GM19467 (cell line): ENCODE results near the gene NFATC1.

Source experiments
- ATAC-seq: cut with Tn5 transposase; IDR thresholded peaks from one replicate; pipeline ENCODE4 v1.9.1; 2021; ENCODE audit warnings: mild to moderate bottlenecking, moderate library complexity; ENCODE audit not compliant: unreplicated experiment

Gene NFATC1

DNA sequence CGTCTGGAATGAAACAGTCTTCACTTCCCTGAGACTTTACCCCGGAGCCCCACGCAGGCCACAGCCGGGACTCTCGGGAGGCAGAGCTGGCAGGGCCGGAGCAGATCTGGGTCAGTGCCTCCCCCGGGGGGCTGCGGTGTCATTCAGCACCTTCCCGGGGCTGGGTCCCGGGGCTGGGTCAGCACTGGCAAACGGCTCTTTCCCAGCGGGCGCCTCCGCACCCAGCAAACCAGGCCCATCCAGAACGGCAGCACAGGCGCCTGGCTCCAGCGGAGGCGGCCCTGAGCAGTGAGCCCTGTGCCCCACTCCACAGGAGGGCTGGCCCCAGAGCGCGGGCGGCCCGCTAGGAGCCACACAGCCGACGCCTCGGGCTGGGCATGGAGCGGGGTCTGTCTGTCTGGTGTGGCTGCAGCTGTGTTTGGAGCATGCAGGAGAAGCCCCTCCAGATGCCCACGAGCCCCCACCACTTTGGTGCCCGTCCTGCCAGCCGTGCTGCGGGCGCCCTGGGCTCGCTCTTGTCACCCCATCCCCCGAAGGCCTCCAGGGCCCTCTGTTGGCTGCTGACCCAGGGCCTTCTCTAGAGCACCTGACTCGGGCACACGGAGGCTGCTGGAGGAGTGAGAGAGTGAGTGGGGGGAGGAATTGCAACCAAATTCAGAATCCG, 151.8 kb downstream of the NFATC1 start:
- ATAC-seq, result no peak

DNA sequence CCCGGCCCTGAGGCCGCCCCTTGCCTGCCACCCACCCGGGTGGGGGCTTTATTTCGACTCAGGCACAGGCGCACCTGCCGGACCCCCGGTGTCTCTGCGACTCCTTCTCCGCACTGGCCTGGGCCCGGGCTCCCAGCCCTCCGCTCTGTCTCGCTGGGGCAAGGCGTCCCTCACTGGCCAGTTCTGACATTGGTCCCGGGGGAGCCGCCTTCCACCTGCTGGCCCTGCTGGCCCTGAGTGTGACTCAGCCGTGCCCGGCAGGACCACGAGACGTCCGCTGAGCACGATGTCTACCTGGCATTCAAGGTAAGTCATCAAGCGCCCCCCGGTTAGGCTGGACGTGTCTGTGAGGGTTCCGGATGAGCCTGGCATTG, 152.3 kb downstream of the NFATC1 start:
- ATAC-seq, result no peak

DNA sequence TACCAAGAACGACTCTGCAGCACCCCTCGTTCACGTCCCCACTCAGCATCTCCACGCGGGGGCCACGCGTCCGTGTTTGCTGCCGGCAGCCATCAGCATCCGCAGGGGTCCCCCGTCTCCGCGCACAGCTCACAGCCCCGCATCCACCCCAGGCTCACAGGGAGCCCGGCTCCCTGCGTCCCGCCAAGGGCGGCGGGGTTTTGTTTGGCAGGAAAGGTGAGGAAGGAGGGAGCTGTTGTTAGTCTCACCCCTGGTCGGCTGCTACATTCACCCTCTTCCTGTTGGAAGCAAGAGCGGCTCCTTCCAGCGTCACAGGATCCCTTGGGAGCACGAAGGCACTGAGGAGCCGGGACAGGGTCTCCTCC, 152.9 kb downstream of the NFATC1 start:
- ATAC-seq, result no peak

DNA sequence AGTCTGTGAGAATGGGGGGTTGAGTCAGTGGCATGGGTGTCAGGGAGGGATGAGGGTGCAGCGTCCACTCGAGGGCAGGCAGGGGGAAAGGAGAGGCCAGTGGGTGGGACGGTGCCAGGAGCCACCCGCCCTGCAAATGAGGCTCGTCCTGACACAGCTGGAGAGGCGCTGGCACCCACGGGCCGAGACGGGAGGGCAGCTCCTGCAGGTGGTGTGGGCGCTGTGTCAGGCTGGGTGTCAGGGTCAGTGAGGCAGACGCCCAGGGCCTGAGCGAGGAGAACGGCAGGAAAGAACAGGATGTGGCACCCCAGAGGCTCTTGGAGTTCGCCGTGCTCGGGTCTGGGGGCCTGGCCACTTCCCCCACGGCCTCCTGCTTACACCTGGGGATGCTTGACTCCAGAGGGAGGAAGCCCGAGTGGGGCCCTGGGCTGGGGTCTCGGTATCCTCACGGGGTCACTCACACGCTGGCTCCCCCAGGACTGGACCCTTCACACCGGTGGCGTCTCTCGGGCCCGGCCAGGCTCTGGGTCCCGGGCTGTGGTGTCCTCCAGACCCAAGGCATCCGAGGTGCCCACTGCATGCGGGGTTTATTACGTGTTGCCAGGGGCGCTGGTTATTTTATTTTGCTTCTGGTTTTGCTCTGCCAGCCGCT, 153.4 kb downstream of the NFATC1 start:
- ATAC-seq, result no peak

DNA sequence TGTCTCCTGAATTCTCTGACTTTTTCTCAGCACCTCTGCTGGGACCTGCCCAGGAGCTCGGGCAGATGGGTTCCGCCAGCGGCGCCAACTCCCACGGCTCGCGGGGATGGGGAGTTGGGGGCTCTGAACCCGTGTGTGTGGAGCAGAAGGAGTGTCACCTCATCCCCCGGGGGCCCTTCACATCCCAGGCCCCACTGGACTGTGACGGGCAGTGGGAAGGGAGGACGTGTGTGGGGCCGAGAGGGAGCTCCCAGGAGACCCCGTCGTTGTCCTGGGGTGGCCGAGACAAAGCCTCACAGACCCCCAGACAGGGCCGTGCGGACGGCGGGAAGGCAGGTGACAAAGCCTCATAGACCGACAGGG, 153.9 kb downstream of the NFATC1 start:
- no peak for ATAC-seq

DNA sequence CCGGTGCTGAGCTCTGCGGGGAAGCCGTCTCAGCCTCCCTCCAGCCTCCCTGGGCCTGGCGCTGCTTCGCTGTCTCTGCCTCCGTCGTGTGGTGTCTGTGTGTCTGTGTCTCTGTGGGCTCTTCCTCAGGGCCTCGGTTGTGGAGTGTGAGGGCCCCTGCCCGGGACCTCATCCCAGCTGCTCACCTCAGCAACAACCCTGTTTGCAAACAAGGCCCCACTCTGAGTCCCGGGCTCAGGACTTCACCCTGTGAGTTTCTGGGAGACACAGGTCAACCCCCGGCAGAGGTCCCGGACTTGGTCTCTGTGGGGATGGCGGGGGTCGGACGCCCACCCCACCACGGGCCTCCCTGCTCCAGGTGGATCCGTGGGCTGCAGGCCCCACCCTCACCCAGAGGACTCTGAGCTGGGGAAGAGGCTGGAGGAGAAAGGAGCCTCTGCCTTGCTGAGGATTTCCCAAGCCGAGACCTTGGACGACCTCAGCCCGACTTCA, 156.5 kb downstream of the NFATC1 start:
- no peak for ATAC-seq

DNA sequence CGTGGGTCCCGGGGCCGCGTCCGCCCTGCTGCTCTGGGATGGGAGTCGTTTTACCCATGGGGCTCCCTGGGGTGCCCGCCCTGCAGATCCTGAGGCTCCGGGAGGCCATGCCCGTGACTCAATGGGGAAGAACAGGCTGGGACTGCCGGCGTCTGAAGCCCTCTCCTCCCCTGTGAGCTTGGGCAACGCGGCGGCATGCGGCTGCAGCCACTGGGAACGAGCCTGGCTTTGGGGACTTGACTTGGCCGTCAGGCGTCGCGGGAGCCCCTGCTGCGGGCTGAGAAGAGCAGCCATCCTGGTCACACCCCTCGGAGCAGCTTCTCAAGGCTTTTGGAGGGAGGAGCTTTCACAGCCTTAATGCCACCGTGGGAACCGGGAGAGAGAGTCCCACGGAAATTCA, 157.0 kb downstream of the NFATC1 start:
- ATAC-seq, result no peak

DNA sequence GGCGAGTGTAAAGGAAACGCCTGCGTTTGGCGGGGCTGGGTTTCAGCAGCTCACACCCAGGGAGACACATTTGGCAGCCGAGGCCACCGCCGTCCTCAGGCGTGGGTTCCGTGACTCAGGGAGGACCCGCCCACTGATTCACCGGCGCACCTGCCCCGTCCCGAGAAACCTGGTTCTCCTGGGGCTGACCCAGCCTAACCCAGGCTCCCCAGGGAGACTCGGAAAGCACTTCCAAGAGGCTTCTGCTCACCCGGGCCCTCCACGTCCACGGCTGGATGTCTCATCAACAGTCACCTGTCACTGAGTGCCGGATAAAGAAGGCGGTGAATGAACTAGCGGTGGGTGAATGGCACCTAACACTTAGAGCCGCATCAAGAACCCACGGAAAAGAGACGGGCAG, 157.4 kb downstream of the NFATC1 start:
- ATAC-seq, result no peak

DNA sequence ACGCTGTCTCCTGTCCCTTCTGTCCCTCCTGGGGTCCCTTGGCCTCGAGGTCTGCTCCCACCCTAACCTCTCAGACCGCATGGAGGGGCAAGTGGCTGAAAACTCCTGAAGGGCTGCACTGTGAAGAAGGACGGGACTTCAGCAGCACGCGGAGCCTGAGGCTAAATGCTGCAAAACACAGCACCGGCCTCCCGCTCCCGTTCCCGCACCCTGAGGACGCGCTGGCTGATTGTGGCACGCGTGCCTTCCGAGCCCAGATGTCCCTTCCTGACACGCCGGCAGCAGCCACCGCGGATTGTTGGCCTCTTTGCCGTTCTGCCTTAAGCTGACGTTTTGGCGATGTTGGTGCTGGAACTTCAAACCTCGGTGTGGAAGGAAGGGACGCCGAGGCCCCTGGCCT, 158.0 kb downstream of the NFATC1 start:
- ATAC-seq, result no peak

DNA sequence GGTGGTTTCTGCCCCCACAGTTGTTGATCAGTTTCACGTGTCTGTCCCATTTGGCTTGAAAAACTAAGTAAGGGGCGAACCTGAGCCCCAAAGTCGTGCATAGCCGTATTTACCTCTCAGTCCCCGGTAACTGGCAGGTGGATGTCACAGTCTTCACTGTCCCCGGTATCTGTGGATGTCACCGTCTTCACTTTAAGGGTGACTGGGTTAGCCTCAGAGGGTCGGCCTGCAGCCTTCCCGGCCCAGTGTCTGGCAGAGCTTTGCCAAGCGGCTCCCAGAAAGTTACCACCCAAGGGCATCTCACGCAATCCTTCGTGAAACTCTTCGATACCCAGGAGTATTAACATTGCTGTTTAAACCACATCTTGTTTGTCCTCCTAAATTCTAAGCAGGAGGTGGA, 158.6 kb downstream of the NFATC1 start:
- no peak for ATAC-seq

DNA sequence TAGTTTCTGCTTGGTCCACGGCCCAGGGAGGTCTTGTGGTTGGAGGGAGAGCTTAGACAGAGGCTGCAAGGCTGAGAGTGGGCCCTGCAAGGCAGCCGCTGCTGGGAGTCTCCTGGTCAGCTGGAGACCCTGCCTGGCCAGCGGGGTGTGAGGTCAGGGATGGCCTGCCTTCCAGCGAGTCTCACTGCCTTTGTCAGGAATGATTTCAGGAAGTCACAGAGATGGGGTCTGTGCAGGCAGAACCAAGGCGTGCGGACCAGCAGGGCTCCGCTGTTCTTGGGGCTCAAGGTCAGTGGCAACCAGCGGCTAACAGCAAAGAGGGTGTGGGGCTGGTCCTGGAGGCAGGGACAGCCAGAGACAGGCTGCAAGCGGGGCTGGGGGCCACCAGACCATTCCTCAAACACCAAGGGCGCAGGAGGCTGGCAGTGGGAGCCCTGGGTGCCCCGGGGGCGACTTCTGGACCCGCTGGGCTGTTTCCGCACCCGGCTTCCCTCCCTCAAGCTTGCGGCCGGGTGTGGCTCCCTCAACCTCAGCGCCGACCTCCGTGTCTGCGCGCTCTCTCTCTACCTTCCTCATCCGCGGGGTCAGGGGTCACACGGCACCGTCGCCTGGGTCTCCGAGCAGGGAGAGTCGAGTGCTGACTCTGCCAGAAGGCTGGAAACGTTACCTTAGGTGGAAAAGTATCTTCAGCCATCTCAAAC, 159.4 kb downstream of the NFATC1 start:
- ATAC-seq, result no peak

DNA sequence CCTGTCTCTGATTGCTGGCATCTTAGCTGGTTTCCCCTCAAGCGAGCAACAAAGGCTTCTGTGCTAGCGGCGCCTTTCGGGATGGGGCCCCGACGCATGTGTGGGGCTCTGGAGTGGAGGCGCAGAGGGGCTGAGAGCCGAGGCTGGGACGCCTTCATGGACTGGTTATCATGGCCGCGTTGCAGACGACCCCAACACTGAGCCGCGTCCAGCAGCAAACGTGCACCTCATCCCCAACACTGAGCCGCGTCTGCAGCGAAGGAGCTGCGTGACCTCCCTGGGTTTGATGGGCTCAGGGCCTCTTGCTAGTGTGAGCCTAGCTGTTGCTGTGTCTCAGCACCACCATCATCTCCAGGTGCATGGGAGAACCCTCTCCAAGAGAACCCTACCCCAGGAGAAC, 160.2 kb downstream of the NFATC1 start:
- ATAC-seq, result no peak

DNA sequence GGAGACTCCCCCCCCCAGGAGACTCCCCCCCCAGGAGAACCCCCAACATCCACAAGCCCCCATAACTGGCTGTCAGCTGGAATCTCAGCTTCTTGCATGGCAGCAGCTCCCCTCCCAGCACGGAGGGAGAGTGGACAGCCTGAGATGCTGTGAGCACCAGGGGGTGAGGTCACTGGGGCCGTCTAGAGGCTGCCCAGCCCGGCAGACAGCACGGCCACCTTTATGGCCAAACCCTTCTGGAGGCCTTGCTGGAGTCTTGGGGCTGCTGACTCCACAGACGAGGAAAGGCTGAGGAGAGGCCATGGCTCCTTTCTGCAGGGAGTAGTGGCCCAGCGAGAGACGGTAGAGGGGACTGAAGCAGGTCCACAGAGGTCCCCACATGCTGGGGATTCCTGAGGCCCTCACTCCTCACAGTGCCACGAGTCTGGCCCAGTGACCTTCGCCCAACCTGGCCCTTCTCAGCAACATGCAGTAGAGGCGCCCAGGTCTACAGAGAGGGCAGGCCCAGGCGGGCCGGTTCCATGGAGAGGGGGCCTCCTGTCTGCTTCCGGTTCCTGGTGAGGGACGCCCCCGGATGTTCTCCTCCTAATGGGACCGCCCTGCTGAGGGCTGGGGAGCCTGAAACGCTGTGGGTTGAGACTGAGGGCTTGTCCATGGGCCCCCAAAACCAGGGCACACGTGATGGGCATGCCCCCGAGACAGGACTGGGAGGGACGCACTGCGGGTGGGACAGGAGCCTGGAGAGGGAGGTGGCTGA, 161.3 kb downstream of the NFATC1 start:
- ATAC-seq, result no peak

DNA sequence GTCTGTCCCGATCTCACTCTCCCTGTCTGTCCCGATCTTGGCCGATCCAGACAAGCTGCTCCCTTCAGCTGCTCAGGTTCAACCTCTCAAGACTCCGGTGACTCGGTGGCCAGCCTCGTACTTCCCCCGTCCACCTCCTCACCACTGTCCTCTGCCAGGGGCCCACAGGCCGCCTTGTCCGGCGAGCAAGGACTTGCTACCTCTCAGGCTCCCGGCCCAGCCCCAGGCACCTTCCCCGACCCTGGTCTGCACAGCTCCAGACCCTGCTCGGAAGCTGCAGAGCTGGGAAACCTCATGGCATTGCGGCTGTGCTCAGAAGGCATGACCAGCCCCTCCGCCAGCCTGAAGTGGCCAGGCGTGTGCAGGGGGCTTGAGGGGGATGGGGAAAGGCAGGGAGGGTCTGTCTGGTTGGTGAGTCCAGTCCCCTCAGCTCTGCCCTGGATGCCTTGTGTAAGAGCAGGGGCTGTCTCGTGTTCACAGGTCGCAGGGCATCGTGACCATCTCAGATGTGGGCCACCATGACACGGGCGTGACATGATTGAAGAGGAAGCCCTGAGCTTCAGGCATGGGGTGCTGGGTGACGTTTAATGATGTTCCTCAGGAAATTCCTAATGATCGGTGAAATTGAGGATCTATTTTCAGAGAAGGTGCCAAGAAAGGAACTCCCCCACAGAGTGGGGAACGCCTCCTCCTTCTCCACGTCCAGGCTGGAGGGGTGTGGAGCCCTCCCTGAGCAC, 162.6 kb downstream of the NFATC1 start:
- ATAC-seq, result no peak

DNA sequence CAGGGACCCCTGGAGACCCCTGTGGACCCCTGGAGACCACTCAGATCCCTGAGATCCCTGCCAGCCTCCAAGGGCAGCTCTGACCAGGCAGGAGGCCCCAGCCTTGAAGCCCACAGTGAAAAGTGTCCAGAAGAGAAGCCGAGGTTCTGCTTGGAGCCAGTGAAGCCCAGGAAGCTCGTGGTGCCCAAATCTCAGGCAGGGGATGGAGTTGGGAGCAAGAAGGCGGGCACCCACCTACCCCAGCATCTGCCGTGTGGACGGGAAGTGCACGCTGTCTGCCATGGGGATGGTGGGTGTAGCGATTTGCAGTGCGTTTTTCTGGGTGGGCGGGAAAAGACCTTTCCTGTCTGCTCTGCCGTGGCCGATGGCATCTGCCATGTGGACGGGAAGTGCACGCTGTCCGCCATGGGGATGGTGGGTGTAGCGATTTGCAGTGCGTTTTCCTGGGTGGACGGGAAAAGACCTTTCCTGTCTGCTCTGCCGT, 163.2 kb downstream of the NFATC1 start:
- no peak for ATAC-seq

DNA sequence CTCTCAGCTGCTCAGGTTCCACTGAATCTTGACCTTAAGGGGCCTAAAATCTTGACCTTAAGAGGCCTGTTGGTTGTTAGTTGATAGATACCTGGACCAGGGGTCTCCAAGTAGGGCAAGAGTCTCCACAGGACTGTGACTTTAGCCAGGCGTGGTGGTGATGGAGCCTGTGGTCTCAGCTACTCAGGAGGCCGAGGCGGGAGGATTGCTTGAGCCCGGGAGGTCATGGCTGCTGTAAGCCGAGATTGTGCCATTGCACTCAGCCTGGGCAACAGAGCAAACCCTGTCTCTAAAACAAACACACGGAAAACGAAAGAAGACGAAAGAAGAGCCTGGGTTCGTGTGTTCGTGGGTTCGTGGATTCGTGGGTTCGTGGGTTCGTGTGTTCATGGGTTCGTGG, 163.7 kb downstream of the NFATC1 start:
- no peak for ATAC-seq

DNA sequence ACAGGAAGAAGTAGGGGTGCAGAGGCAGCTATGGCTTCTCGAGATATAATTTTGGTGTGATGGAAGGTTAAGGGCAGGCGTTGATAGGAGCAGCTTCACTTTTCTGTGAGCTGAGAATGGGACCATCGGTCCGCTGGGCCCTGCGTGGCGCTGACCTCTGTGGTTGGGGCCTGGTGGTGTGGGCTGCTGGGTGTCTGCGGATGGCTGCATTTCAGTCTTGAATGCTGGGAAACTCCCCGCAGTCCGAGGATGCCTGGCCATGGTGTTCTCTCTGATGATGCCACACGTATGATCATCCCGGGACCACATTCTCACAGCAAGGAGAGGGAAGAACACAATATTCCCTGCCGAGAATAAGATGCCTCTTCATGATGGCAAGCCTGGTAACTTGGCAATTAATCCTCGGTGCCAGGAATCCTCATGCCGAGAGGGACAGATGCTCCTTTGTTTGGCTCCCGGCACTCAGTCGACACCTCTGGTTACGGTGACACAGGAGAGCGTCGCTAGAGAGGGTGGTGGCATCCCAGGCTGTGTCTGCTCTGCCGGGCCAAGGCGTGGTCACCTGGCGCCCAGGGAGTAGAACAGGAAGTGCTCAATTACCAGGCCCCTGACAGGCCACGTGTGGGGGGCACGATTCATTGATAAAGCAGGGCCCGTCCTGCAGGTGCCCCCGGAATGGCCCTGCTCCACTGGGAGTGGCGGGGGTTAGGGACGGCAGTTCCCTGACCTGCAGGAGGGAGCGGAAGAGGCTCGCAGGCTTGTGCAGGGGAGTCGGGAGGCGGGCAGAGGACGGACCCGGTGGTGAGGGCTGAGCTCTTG, 164.5 kb downstream of the NFATC1 start:
- ATAC-seq, result no peak

DNA sequence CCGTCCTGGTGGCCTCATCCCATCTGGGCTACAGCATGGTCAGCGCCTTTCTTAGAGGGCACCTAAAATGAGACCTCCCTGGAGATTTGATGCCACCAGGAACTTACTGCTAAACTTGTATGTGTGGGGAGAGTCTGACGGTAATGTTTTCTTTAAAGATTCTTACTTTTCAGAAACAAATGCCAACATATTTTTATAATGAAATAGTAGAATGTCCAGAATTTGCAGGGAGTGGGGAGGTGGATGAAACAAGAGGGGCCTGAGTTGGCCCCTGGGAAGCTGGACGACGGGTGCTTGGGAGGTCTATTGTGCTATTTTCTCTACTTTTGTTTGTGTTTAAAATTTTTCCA, 165.1 kb downstream of the NFATC1 start:
- no peak for ATAC-seq

DNA sequence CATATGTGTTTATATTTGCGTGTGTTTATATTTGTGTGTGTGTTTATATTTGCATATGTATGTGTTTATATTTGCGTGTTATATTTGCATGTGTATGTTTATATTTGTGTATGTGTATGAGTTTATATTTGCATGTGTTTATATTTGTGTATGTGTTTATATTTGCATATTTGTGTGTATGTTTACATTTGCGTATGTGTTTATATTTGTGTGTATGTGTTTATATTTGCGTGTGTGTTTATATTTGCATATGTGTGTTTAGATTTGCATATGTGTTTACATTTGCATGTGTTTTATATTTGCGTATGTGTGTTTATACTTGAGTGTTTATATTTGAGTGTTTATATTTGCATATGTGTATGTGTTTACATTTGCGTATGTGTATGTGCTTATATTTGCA, 168.2 kb downstream of the NFATC1 start:
- ATAC-seq, result no peak

DNA sequence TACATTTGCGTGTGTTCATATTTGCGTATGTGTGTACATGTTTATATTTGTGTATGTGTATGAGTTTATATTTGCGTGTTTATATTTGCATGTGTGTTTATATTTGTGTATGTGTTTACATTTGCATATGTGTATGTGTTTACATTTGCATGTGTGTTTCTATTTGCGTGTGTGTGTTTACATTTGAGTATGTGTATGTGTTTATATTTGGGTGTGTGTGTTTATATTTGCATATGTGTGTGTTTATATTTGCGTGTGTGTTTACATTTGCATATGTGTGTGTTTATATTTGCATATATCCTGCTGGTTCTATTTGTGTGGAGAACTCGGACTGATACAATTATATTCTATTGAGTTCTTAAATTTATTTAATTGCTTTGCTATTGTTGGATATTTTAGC, 168.7 kb downstream of the NFATC1 start:
- ATAC-seq, result no peak
